B cell (primary cell): Measurements from ENCODE around the gene ADD3. TPM values are rescaled to one million over a fixed set of nuclear protein-coding genes. Genes with fewer than 3 reads are reported as not detected.

Experiments used
- ATAC-seq: fragments of 200-7000 bp; cut with Tn5 transposase; one replicate; pipeline ENCODE4 v1.10.0; 2021; ENCODE audit warnings: low read depth, mild to moderate bottlenecking, moderate number of reproducible peaks, moderate library complexity
- CTCF ChIA-PET: fragments of 350-600 bp; sonication (Branson Sonifier 250); formaldehyde crosslinking; loops from one replicate; lab custom pipeline; 2021; ENCODE audit warnings: antibody characterized with exemption, inconsistent platforms; lab: Charles Lee
- POLR2A ChIA-PET: fragments of 350-600 bp; sonication (Branson Sonifier 250); formaldehyde crosslinking; loops from one replicate; lab custom pipeline; 2021; ENCODE audit warnings: antibody characterized with exemption; lab: Charles Lee
- DNase-seq: peaks from one replicate; pipeline ENCODE4 v3.0.0; 2013
- H2AFZ ChIP-seq: 2 replicates; pipeline ENCODE4 v1.6.1; 2012; ENCODE audit warnings: mild to moderate bottlenecking, low read depth, low read length; ENCODE audit not compliant: insufficient read depth, poor library complexity, severe bottlenecking
- H3K27ac ChIP-seq, 2 donors: 1 replicate in 1 of 2; 2 replicates in 1 of 2; pipeline ENCODE4 v1.5.1; 2012 to 2013; ENCODE audit warnings: low read length in 2 of 2, mild to moderate bottlenecking in 2 of 2, moderate library complexity in 1 of 2
- H3K27me3 ChIP-seq, 4 experiments: fragments of 200-600 bp in 1 of 4; sonication (generic) in 1 of 4; replicated peaks in 1 of 4; 1 replicate in 2 of 4; 2 replicates in 2 of 4; pipeline versions ENCODE4 v1.6.1 to v1.7.0; 2013 to 2016; ENCODE audit warnings: low read length in 3 of 4, mild to moderate bottlenecking in 2 of 4, mixed read lengths in 1 of 4, moderate library complexity in 1 of 4; ENCODE audit not compliant: insufficient read depth in 4 of 4, control insufficient read depth in 3 of 4; ENCODE audit errors: control extremely low read depth in 1 of 4
- H3K36me3 ChIP-seq, 2 experiments: replicated peaks in 1 of 2; 1 replicate in 1 of 2; 2 replicates in 1 of 2; pipeline versions ENCODE4 v1.6.1 to v1.7.1; 2013; ENCODE audit warnings: low read length in 1 of 2; ENCODE audit not compliant: insufficient read depth in 2 of 2, control insufficient read depth in 1 of 2; ENCODE audit errors: control extremely low read depth in 1 of 2, extremely low read depth in 1 of 2
- H3K4me1 ChIP-seq, 2 donors: fragments of 200-600 bp in 1 of 2; sonication (generic) in 1 of 2; 1 replicate in 1 of 2; 2 replicates in 1 of 2; pipeline versions ENCODE4 v1.5.1 to v1.6.1; 2013 to 2017; ENCODE audit warnings: low read length in 2 of 2; ENCODE audit not compliant: control insufficient read depth in 2 of 2, insufficient read depth in 2 of 2
- H3K4me2 ChIP-seq: replicated peaks from 2 replicates; pipeline ENCODE3; 2012; ENCODE audit warnings: mild to moderate bottlenecking, low read depth, low read length; ENCODE audit not compliant: poor library complexity, severe bottlenecking
- H3K4me3 ChIP-seq, 5 experiments: fragments of 200-600 bp in 1 of 5; sonication (generic) in 1 of 5; 1 replicate in 3 of 5; 2 replicates in 2 of 5; pipeline versions ENCODE4 v1.5.1 to v1.7.0; 2011 to 2016; ENCODE audit warnings: low read length in 4 of 5, mild to moderate bottlenecking in 4 of 5, low read depth in 2 of 5, control low read depth in 1 of 5, moderate library complexity in 1 of 5; ENCODE audit not compliant: insufficient read depth in 1 of 5; ENCODE audit errors: control extremely low read depth in 1 of 5, extremely low read depth in 1 of 5
- H3K79me2 ChIP-seq: fragments of 200-600 bp; sonication (generic); one replicate; pipeline ENCODE4 v1.6.0; 2016; ENCODE audit warnings: low read length; ENCODE audit not compliant: control insufficient read depth, insufficient read depth
- H3K9ac ChIP-seq: fragments of 200-600 bp; sonication (generic); 2 replicates; pipeline ENCODE4 v1.6.1; 2017; ENCODE audit warnings: mild to moderate bottlenecking, low read length, moderate library complexity
- H3K9me3 ChIP-seq, 3 donors: one replicate each; pipeline versions ENCODE4 v1.6.1 to v1.7.1; 2013; ENCODE audit warnings: low read length in 2 of 3; ENCODE audit not compliant: control insufficient read depth in 2 of 3, insufficient read depth in 1 of 3; ENCODE audit errors: control extremely low read depth in 1 of 3
- H4K20me1 ChIP-seq: 2 replicates; pipeline ENCODE4 v1.6.0; 2012; ENCODE audit warnings: mild to moderate bottlenecking, low read length; ENCODE audit not compliant: insufficient read depth, control insufficient read depth, poor library complexity, severe bottlenecking
- H3K27ac Mint-ChIP-seq: one replicate; pipeline ENCODE4 v1.8.0; 2021; ENCODE audit warnings: mixed read lengths
- H3K27me3 Mint-ChIP-seq: one replicate; pipeline ENCODE4 v1.8.0; 2021; ENCODE audit warnings: mixed read lengths
- H3K4me1 Mint-ChIP-seq: one replicate; pipeline ENCODE4 v1.8.0; 2021; ENCODE audit warnings: mixed read lengths
- H3K4me3 Mint-ChIP-seq: one replicate; pipeline ENCODE4 v1.8.0; 2021; ENCODE audit warnings: mixed read lengths
- H3K9me3 Mint-ChIP-seq: one replicate; pipeline ENCODE4 v1.8.0; 2022; ENCODE audit warnings: mixed read lengths; ENCODE audit not compliant: insufficient read depth
- EZH2 ChIP-seq: IDR thresholded peaks from 2 replicates; pipeline ENCODE4 v1.6.1; 2012; ENCODE audit warnings: borderline replicate concordance, low read depth, mild to moderate bottlenecking, moderate library complexity, low read length; ENCODE audit not compliant: insufficient read depth, poor library complexity, severe bottlenecking
- WGBS: methylation state at CpG from one replicate; pipeline ENCODE4 v1.1.5; 2013; ENCODE audit warnings: missing lambda C conversion rate; ENCODE audit not compliant: insufficient coverage; 5-methylcytosine and 5-hydroxymethylcytosine counted together
- intact Hi-C: fragments of 100-400 bp; cut with micrococcal nuclease; formaldehyde crosslinking; loops from one replicate; pipeline ENCODE4 v1.10.0; 2022
- polyA plus RNA-seq: library from polyadenylated mRNA; depleted of rRNA; stranded (reverse); fragments of >200 nt; gene quantifications from 2 replicates; pipeline ENCODE4 v1.2.3, GENCODE V29; 2012
- total RNA-seq, 2 donors: library from RNA; stranded (reverse); fragments of 120-200 nt in 1 of 2; gene quantifications; 1 replicate in 1 of 2; 2 replicates in 1 of 2; pipeline versions ENCODE4 v1.2.3 to v1.2.4, GENCODE V29; 2013 to 2022
- TF ChIP-seq, protein P1 (sequence below): fragments of 200-600 bp; IDR thresholded peaks from one replicate; pipeline ENCODE4 v1.8.0; 2022; ENCODE audit warnings: antibody characterized with exemption, mild to moderate bottlenecking

ADD3 gene
- total and polyA plus RNA-seq, 2 donors (not counting 1 experiment from before 2014, with no cell fraction given) = 156 to 185 TPM

DNA sequence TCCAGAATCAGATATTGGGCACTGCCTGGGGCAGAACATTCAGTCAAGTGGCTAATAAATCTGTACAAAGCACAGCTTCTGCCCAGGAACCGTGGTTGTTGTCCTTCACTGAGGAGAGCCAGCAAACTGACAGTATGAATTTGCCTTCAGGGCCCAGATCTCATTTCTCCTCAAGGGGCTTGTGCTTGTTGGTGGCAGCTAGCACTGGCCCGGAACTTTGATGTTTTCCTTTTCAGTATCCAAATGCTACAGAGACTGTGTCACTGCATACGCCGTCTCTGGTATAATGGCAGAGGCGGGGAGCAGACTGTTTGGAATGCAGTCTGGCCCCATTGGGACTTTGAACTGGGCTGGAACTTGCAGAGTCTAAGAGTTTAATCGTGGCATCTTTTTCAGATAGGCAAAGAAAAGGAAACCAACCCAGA is 30.4 kb upstream of the ADD3 start:
- DNase-seq (no peak), ATAC-seq (no peak)
- Mint-ChIP-seq H3K4me1 (no peaks in the 10 kb centered on the region), H3K9me3 (no peaks in the 10 kb centered on the region), H3K27ac (no peak overlapping the region), H3K27me3 (no peaks in the 10 kb centered on the region), H3K4me3 (no peak overlapping the region)
- Histone ChIP-seq H3K9me3 (no peaks in the 10 kb centered on the region), H3K4me2 (no peak overlapping the region), H4K20me1 (no peaks in the 10 kb centered on the region), H3K27ac (no peak overlapping the region), H2AFZ (no peak overlapping the region), H3K4me1 (no peaks in the 10 kb centered on the region), H3K79me2 (no peaks in the 10 kb centered on the region), H3K36me3 (no peaks in the 10 kb centered on the region), H3K9ac (no peak overlapping the region), H3K4me3 (no peak overlapping the region), H3K27me3 (no peaks in the 10 kb centered on the region)
- intact Hi-C loops = no loop called here
- TF ChIP-seq EZH2 = no peak
- TF ChIP-seq, protein P1, sequence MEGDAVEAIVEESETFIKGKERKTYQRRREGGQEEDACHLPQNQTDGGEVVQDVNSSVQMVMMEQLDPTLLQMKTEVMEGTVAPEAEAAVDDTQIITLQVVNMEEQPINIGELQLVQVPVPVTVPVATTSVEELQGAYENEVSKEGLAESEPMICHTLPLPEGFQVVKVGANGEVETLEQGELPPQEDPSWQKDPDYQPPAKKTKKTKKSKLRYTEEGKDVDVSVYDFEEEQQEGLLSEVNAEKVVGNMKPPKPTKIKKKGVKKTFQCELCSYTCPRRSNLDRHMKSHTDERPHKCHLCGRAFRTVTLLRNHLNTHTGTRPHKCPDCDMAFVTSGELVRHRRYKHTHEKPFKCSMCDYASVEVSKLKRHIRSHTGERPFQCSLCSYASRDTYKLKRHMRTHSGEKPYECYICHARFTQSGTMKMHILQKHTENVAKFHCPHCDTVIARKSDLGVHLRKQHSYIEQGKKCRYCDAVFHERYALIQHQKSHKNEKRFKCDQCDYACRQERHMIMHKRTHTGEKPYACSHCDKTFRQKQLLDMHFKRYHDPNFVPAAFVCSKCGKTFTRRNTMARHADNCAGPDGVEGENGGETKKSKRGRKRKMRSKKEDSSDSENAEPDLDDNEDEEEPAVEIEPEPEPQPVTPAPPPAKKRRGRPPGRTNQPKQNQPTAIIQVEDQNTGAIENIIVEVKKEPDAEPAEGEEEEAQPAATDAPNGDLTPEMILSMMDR = no peak
- 96% methylated on average over 6 of the region's 6 CpGs for WGBS
- POLR2A ChIA-PET = no interaction called here
- CTCF ChIA-PET = interaction anchor here (1.2 to 3.6 kb wide), 7 partner anchors 9 to 301 kb away, joined by 3 to 18 read pairs (median 7); no protein-coding TSS in a partner anchor

DNA sequence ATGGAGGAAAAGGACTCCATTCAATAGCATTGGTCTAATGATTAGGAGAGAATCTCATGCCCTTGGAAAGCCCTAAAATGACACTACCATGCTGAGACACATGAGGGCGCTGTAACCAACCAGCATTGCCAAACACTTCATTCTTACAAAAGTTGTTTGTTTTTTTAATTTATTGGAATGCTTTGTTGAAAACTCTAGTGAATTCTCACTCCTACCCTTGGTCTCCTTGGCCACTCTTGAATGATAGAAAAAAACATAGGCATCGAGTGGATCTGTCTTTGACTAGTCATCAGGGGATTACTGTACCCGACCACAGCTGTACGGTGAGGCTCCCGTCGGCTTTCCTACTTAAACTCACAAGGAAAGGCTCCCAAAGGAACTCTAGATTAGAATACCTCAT is 29.3 kb upstream of the ADD3 start:
- Histone ChIP-seq H3K9ac (no peak overlapping the region), H2AFZ (no peak overlapping the region)
- no CpG with 5 or more reads among the region's 6 CpGs for WGBS

More for the DNA sequence above, 29.3 kb upstream of the ADD3 start:
- DNase-seq = peak; percentile 68
- Mint-ChIP-seq H3K4me3 (no peak overlapping the region), H3K27ac (no peak overlapping the region), H3K4me1 (no peaks in the 10 kb centered on the region), H3K9me3 (no peaks in the 10 kb centered on the region), H3K27me3 (no peaks in the 10 kb centered on the region)
- Histone ChIP-seq H3K27me3 (no peaks in the 10 kb centered on the region), H3K9me3 (no peaks in the 10 kb centered on the region), H3K36me3 (no peaks in the 10 kb centered on the region), H3K27ac (no peak overlapping the region), H3K4me3 (no peak overlapping the region), H3K4me1 (no peaks in the 10 kb centered on the region), H4K20me1 (no peaks in the 10 kb centered on the region), H3K4me2 (no peak overlapping the region), H3K79me2 (no peaks in the 10 kb centered on the region)
- intact Hi-C loops = loop anchor here (1.0 kb wide), 2 partner anchors 30 to 94 kb away; no protein-coding TSS in a partner anchor
- no peak for ATAC-seq
- TF ChIP-seq, protein P1 = peak; percentile 90
- no peak for TF ChIP-seq EZH2
- ChIA-PET POLR2A (no interaction called here), CTCF (interaction anchor here (0.7 to 3.6 kb wide), 17 partner anchors 10 to 300 kb away, joined by 3 to 18 read pairs (median 5); no protein-coding TSS in a partner anchor)
